PFSK-1 (cell line): ENCODE results near the gene CCDC177.

Source experiments
- FOXP2 ChIP-seq: optimal IDR thresholded peaks from 2 replicates; pipeline ENCODE3; 2011; ENCODE audit warnings: borderline replicate concordance, control low read depth, inconsistent platforms; ENCODE audit not compliant: insufficient read depth; ENCODE audit errors: extremely low read length, extremely low read depth
- POLR2AphosphoS5 ChIP-seq: IDR thresholded peaks from 2 replicates; pipeline ENCODE4 v1.6.1; 2012; ENCODE audit warnings: low read depth, mild to moderate bottlenecking, control low read depth, low read length, moderate library complexity
- REST ChIP-seq, 2 experiments: IDR thresholded peaks; 2 replicates each; pipeline versions ENCODE4 v1.6.1 to v1.8.0; 2011 to 2012; ENCODE audit warnings: low read depth in 2 of 2, low read length in 2 of 2, control low read depth in 1 of 2, inconsistent platforms in 1 of 2, mild to moderate bottlenecking in 1 of 2, moderate library complexity in 1 of 2; ENCODE audit not compliant: insufficient read depth in 1 of 2
- SIN3A ChIP-seq: IDR thresholded peaks from 2 replicates; pipeline ENCODE4 v1.6.1; 2012; ENCODE audit warnings: mild to moderate bottlenecking, low read length, moderate library complexity, borderline replicate concordance; ENCODE audit not compliant: insufficient read depth
- TAF1 ChIP-seq: IDR thresholded peaks from 2 replicates; pipeline ENCODE4 v1.6.1; 2012; ENCODE audit warnings: low read length, control low read depth, borderline replicate concordance; ENCODE audit not compliant: insufficient read depth

CCDC177 gene

GRCh38 chr14:69547701-69548348 is 26.8 kb downstream of the CCDC177 start:
- TF ChIP-seq POLR2AphosphoS5 (no peak), REST (IDR thresholded peaks at IDR 0.05; ENCODE audit: insufficient read depth in 1 of 2, low read depth in 2 of 2, low read length in 2 of 2) (no peak), FOXP2 (no peak), SIN3A (no peak), TAF1 (no peak)

GRCh38 chr14:69543341-69544115 is 31.1 kb downstream of the CCDC177 start:
- TF ChIP-seq SIN3A (no peak), POLR2AphosphoS5 (no peak), TAF1 (no peak), FOXP2 (no peak), REST (IDR thresholded peaks at IDR 0.05; ENCODE audit: insufficient read depth in 1 of 2, low read depth in 2 of 2, low read length in 2 of 2) (no peak)

GRCh38 chr14:69542311-69542710 is 32.4 kb downstream of the CCDC177 start:
- TF ChIP-seq FOXP2 (no peak), SIN3A (no peak), REST (IDR thresholded peaks at IDR 0.05; ENCODE audit: insufficient read depth in 1 of 2, low read depth in 2 of 2, low read length in 2 of 2) (no peak)

- TF ChIP-seq SIN3A (no peak), REST (IDR thresholded peaks at IDR 0.05; ENCODE audit: insufficient read depth in 1 of 2, low read depth in 2 of 2, low read length in 2 of 2) (no peak), FOXP2 (no peak), POLR2AphosphoS5 (no peak), TAF1 (no peak)
These were observed 33.9 kb downstream of the CCDC177 start for GRCh38 chr14:69540654-69541335.
